Posterior cingulate gyrus (tissue), 11 donors: Measurements from ENCODE around the gene ATE1.
"Not testable (repeated sequence)": the region's sequence is repeated elsewhere in the genome, so short reads cannot be mapped to it uniquely, and the experiment has no call there.

Experiments used
- DNase-seq, 10 donors: peaks; one replicate each; pipeline versions ENCODE4 v3.0.0 to v3.0.0-alpha.2; 2020 to 2021; ENCODE audit warnings: mixed read lengths in 3 of 10
- intact Hi-C: fragments of 100-400 bp; cut with DNase I; formaldehyde crosslinking; loops from one replicate; pipeline ENCODE4 v1.15.1; 2023

Gene ATE1

DNA sequence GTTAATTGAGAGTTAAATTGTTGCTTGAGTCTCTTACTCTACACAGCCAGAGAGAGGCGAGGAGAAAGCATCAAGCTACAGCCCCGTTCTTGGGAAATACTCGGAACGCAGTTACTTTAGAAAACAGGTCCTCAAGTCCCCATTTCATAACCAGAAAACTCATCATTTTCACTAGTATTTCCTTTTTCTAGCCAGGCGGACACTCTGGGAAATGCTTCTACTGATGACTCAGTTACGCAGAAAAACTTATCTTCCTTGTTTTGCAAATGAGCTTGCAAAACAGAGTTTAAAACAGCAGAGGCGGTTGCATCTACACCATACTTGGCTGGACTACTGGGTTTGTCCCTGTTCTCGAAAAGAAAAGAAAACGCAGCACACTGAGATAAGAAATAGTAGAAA is 218.2 kb downstream of the ATE1 start:
- DNase-seq, result no peak
- intact Hi-C loops, result no loop called here

DNA sequence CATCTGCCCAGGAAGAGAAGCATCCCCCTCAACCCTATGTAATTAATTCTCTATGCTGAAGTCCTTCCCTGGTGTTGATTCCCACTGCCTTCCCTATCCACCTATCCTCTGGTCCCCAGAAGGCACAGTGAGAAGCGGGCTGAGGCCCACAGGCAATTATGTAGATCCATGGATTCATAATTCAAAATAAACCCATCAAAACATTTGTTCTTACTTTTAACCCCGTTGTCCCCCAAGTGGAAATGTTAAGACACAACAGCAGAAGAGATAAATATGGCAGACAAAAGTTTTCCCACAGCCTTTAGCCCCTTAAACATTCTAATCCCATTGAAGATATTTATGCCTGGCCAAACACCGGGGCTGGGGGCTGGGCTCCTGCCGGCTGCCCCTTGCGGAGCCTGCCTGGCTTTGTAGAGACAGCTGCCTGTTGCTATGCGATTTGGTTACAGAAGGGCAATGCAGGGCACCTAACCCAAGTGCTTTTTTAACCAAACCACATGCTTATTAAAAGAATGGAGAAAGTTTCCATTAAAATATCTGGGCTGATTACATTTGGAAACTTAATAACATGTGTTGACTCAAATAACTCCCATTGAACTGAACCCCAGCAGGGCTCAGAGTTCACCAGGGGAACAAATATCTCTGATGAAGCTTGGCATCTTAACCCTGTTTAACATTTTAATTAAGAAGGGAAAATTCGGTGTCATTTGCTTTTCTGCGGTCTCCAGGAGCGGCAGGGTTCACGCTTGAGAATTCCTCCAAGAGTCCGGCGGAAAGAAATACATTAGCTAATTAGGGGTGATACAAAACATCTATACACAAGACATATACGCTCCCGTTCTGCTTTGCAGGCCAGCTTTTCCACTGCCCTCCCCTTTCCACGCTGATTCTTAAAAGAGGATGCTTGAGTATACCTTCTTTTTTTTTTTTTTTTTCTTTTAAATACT is 218.8 kb downstream of the ATE1 start:
- no peak for DNase-seq
- intact Hi-C loops, result no loop called here

DNA sequence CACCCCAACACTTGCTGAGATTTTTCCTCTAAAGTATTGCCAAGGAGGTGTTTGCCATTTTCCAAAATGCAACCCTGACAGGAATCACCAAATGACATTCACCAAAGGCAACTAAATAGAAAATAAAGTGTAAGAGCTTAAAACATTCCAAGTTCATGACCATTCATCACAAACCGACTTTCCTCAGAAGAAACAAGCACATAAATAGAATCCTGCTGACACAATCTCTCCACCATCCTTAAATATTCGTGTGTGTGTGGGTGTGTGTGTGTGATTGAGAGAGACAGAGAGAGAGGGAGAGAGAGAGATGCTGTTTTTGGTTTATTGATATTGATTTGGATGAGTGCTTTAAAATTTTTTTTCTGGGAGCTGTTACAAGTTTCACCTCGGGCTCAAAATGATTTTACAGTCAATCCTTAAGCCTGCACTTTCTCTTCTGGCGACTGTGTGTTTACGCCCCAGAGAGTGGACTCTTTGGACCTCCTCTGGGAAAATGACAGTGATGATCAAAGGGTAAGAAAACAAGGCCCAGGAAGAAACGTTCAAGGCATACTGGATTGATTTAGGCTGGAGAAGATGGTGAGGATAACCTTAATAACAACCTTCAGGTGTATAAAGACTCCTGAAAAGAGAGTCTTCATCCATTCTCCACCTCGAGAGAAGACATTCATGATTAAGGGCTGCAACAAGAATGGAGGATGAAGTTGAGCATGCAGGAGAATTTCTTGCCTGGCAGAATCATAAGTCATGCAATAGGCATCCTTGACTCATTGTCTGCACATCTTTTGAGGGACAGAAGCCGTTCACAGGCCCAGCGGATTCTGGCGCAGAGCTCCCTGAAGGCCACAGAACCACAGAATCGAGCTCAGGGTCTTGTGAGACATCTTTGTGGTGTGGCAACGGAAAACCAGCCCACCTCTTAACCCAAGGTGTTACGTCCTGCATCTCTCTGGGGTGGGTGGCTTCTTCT is 225.2 kb downstream of the ATE1 start:
- intact Hi-C loops, result no loop called here

DNA sequence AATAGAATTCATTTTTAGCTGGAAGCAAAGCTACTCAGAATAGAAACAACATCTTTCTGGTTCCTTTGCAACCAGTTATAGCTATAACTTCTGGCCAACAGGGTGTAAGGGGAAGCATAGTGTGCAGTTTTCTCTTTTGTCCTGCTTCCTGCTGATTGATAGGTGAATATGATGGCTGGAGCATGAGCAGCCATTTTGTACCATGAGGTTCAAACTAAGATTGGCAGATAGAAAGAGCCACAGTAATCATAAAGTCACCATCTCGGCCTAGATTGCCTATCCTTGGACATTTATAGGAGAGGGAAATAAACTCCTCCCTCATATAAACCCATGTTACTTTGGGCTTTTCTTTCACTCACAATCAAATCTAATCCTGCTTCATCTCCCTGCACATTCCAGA is 227.4 kb downstream of the ATE1 start:
- no peak for DNase-seq
- intact Hi-C loops, result no loop called here

More for the DNA sequence above, 225.2 kb downstream of the ATE1 start:
- DNase-seq, result no peak

DNA sequence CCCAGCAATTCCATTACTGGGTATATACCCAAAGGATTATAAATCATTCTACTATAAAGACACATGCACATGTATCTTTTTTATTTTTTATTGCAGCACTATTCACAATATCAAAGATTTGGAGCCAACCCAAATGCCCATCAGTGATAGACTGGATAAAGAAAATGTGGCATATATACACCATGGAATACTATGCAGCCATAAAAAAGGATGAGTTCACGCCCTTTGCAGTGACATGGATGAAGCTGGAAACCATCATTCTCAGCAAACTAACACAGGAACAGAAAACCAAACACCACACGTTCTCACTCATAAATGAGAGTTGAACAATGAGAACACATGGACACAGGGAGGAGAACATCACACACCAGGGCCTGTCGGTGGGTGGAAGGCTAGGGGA is 228.1 kb downstream of the ATE1 start:
- DNase-seq, intact Hi-C loops: not testable (repeated sequence)

DNA sequence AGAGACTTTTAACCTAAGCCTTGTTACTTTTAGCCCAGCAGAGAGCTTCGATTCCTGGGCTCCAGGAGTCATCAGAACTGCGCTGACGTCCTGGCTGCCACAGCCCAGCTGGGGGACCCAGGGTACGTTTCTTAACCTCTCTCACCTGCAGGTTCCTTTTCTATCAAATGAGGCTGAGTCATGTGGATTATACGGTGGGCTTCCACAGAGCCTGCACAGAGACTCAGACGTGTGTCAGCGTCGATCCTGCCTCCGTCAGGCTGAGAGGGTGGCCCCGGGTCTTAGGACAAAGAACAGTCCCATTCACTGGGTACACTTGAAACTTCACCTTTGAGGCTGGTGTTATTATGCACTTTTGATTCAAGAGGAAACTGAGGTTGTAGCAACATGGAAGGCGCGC is 228.9 kb downstream of the ATE1 start:
- intact Hi-C loops, result no loop called here
- DNase-seq, result no peak

DNA sequence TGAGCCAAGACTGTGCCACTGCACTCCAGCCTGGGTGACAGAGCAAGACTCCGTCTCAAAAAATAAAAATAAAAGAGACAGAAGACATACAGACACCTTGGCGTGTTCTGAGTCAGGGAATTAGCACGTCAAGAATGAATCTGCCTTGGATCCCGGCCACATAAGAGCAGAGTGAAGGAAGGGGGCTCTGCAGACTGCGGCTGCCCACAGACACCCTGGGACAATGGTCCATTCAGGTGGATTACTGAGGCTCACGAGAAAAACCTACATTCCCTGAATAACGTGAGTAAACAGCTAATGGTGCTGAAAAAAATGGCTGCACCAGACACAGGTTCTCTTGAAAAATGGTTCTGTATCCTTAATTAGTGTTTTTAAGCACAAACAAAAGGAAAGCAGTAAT is 229.5 kb downstream of the ATE1 start:
- intact Hi-C loops, result no loop called here

DNA sequence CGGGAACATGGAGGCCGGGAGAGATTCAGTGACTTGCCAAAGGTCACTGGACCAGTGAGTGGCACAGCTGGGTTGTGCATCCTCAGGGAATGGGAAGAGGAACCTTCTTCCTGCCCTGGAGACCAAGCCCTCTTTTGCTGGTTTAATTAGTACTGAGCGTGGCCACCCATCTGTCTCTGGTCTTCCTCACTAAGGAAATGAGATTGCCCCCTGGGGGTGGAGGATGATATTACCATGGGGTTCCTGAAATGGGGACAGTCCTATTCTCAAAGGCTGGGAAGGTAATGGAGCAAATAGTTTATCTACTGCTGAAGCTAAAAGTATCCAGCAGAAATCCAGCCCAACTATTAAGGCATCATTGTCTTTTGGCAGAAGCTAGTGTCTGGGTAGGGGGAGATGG is 231.0 kb downstream of the ATE1 start:
- intact Hi-C loops, result no loop called here

More for the DNA sequence above, 229.5 kb downstream of the ATE1 start:
- no peak for DNase-seq

DNA sequence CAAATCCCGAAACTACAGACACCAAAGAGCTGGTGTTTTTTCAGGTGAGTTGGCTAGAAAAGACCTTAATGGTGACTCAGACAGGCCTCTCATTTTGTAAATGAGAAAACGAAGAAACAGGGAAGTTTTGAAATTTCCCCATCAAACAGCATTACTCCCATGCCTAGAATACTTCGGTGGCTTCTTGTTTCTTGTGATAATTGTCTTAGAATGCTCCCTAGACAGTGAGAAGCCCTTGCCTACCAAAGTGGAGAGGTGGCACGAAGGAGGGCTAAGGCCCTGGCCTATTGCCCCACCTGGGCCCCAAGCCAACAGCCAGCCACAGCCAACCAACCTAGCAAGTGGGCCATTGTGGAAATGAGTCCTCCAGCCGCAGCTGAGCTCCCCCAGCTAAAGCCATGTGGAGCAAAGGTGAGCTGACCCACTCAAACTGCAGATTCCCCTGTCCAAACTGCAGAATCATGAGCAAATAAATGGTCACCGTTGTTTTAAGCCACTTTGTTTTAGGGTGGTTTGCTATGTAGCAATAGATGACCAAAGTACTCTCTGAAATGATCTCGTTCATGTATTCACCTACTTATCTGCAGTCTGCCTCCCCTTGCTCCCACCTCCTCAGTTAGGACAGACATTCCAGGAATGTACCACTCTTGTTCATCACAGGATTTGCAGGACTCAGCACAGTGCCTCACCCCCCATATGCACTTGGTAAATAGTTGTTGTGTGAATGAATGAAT is 231.9 kb downstream of the ATE1 start:
- DNase-seq, result peak in 2 of 10 donors; percentile 76 to 83
- intact Hi-C loops, result no loop called here

More for the DNA sequence above, 231.0 kb downstream of the ATE1 start:
- peak in 1 of 10 donors; percentile 35 for DNase-seq

DNA sequence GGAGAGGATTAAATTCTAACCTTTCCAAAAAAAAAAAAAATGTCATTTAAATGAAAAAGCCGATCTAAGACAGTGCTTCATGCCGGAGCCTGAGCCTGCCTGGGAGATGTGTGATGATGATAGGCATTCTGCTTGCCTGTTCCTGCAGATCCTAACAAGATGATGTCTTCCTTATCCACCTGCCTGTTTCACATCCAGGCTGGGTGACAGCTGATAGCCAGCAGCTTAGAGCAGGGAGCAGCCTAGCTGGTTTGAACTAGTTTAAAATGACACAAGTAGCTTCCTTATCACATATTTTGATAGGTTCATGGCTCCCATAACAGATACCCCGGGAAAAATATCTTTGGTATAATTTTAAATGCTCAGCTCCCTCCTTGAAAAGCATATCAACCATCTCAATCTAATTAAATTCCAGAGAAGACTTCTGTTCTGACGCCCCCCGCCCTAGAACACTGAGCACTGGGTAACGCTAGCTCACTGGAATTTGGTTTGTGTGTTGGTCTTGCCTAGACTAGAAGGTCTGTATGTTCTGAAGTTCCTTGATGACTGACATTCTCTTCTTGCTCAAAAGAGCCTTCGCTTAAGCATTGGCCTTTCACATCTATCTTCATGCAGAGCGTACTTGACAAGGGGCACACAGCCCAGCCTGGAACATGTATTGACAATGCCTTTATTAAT is 232.7 kb downstream of the ATE1 start:
- no peak for DNase-seq
- intact Hi-C loops, result no loop called here

DNA sequence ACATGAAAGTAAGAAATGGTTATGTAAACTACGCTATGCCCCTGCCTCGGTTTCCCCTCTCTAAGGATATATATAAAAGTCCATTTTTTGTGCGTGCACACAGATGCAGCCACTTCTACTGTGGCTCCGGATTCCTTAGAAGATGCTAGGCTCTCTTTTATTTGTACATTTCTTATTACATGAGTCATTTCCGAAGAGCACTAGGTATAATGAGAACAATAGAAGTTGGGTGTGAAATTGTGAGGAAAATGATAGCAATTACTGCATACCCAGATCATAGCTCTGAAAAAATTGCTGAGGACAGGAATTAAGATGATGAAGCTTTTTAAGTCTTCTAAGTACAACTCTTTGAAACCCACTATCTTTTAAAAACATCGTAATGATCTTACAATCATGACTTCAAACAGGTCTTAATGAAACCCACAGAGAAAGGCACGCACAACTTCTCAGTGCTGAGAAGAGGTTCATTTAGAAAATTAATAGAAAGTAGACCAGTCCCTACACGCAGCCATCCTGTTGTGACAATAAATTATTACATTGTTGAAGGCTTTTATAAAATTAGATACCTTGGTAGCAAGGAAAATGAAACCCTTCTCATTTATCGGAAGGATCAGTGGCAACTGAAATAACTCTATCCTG is 233.4 kb downstream of the ATE1 start:
- intact Hi-C loops, result no loop called here
- no peak for DNase-seq

DNA sequence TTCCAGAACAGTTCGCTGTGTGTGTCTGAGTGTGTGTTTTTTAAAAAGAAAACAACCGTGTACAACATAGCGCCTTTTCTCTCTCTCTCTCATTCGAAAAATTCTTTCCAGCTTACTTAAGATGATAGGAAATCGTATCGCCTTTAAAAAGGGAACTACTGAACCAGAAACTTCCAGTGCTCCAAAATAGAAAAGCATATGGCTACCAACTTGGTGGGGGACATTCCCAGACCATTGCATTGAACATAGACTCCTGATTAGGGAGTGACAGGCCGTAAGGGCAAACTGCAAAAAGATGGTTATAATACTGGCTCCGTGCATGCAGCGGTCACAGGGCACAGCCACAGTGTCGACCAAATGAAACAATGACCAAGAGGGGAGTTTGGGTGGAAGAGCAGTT is 235.2 kb downstream of the ATE1 start:
- no peak for DNase-seq
- intact Hi-C loops, result no loop called here

DNA sequence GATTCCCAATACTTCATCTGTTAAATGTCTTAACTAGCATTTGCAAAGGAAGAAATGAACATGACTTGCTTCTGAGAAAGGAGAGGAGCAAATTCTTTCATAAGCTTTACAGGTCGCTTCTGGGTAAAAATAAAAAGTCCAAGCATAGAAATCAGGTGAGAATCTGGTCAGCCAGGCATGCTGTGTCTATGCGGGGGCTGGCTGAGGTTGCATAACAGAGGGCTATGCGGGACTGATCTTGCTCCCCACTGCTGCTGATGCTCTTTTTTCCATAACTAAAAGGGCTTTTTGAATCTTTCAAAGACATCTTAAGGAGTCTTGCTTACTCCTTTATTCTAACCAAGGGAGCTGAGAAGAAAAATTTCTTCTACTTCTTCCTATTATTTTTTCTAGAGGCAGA is 236.9 kb downstream of the ATE1 start:
- DNase-seq, result no peak
- intact Hi-C loops, result no loop called here
